Measurements from ENCODE around the gene CASQ1.
A peak's percentile ranks its signal among the peaks of the same experiment; 100 is the strongest.

The CASQ1 gene

DNA sequence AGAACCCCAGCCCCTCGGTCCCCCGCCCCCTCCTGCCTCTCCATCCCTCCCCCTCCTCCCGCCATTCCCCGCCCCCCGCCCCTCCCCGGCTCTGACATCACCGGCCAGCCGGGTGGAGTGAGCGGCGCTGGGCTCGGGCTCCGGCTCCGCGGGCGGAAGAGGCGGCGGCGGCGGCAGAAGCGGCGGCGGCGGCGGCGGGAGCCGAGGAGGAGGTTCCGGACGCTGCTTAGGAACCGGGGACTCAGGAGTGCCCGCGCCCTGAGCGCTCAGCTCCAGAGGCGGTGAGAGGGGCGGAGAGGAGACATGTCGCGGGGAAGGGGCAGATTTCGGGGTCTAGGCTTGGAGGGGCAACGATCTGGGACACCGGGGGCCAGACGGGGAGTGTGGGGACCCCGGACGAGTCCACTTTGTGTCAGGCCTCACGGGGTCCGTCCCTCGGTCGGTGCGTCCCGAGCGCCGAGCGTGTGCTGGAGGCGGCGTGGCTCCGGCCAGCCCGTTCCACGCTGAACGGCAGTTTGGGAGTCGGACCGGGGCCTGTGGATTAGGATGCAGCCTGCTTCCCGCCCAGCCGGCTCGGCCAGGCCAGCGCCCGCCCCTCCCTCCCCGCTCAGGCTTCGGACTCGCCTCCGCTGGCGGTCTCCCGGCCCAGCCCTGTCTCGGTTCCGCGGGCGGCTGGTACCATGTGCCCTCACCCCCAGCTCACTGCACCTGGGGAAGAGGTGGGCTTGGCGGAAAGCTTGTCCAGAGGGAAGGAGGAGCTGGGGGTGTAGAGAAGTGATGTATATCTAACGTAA is 15.1 kb downstream of the CASQ1 start, which contains the start of gene PEA15:
Gene PEA15 (plus strand): TSS at position 143 of the 794 bp plus-strand sequence. CDS start 6,161 bp downstream, outside the sequence.
- peak; percentile 31 to 51 for DNase-seq (ENCODE audit: low read depth in 2 of 2)

DNA sequence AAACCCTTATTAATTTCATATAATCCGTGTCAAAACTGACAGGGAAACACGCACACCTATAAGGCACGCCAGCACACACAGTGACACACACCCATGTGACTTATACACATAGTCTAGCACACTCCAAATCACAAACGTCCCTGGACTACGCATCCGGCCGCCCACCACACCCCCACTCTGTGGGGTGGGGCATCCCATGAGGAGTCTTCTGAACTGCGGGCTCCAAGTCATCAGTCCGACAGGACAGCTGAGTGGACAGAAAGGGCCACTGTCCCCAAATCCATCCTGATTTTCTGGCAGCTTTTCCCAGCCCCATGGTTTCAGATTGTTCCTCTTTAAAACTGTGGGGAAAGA is 15.6 kb downstream of the CASQ1 start:
- peak in 1 of 2 donors; percentile 29 for DNase-seq (ENCODE audit: low read depth in 2 of 2)

DNA sequence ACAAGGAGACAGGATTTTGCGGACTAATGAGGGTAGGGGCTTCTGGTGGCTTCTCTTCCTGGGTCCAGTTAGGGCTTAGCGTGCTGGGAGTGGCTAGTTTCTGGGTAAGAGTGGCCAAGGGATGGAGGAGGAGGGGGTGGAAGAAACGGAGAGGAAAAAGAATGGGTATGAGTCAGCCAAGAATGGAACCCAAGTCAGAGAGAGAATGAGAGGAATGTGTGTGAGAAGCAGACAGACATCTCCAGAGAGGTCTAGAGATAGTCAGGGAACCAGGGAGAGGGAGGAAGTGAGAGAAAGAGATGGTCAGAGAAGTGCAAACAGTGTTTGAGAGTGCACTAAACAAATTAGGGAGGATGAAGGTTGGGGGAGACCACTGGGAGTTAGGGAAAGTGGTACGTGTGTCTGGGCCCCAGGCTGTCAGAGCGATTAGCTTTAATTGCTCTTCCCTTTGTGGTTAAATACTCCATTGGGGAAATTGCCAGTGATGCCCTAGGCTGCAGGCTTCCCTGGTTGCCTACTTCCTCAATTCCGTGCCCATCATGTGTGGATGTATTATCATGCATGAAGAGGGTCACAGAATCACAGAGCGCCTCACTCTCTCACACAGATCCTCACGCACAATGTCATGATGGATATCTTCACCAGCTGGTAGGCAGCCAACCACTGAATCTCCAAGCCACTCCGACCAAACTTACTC is 16.2 kb downstream of the CASQ1 start:
- no peak for DNase-seq (ENCODE audit: low read depth in 2 of 2)

DNA sequence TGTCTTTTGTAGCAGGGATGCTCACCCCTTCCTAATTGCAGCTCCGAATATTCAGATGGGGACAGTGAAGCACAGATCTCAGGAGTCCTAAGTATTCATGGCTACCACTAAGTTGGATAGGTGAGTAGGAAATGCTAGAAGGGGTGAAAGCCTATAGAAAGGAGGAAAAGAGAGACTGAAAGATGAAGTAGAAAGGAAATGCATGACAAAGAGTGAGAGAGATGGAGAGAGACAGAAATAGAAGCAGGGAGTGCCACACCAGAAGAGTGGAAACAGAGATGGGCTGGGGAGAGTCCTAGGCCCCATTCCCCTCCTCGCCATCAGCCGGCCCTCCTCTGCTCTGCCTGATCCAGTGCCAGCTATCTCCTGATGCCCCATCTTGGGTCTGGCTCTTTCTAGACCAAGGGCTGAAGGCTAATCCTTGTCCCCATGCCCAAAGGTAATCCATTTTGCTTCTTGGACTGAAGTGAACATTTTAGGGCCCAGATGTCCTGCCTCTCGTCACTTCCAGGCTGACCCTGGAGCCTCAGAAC is 16.8 kb downstream of the CASQ1 start:
- no peak for DNase-seq (ENCODE audit: low read depth in 2 of 2)

DNA sequence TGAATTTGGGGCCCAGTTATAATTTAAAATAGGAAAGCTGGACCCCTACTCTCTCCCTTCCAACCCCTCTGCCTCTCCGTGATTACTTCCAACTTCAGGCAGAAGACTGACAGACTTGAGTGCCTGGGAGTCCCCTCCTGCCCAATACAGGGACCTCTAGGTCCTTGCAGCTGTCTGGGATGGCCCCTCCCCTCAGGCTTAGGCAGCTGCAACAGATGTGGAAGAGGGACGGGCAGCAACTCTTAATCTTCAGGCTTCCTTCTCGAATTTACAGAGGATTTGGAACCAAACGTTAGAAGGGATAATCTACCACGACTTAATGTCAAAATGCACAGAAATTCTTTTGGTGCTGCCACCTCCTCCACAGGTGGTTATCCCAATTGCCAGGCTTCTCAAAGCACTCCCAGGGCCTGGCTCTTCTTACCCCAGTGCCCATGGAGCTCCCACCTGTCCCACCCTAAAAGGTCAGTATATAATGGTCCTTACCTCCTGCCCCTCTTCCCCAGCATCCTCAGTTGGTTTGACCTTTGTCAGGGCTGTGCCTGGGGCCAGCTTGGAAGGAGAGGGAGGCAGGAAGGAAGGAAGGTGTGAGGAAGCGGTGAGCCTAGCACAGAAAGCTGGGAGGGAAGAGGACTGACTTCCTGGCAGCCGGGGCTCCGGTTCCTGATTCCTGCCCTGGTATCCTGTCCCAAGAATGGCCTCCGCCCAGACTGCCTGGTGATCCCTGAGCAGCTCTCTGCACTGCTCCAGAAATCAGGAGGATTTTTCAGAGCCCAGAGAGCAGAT is 17.6 kb downstream of the CASQ1 start:
- DNase-seq (ENCODE audit: low read depth in 2 of 2): no peak

DNA sequence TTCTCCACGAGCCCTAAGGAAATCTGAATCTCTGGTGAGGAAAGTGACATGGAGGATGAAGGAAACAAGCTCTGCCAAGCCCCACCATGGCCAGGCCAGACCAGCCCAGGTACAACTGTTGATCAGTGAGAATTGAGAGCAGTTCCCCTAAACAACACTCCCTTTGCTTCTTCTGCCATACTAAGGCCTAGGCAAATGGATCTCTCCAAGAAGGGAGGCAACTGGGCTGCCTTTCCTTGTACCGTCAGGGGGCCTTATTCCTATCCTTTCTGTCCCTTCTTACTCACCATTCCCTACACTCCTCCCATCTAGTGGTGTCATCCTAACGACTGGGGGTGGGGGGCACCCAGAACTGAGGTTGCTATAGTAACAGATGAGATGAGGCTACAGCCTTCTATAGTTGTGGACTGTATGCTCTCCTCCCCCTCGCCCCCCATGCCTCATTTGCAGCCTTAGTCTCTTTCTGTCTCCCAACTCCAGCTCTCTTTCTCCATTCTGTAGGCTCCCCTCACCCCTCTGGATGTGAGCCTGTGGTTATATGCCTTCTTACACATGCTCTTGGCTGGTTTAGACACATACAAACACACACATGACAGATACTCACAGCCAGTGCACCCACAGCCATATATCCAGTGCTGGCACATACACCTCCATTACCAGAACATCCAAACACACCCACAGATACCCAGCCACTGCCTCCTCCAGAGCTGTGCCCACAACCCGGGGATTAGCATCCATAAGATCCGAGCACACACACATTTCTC is 18.4 kb downstream of the CASQ1 start:
- DNase-seq (ENCODE audit: low read depth in 2 of 2): no peak

DNA sequence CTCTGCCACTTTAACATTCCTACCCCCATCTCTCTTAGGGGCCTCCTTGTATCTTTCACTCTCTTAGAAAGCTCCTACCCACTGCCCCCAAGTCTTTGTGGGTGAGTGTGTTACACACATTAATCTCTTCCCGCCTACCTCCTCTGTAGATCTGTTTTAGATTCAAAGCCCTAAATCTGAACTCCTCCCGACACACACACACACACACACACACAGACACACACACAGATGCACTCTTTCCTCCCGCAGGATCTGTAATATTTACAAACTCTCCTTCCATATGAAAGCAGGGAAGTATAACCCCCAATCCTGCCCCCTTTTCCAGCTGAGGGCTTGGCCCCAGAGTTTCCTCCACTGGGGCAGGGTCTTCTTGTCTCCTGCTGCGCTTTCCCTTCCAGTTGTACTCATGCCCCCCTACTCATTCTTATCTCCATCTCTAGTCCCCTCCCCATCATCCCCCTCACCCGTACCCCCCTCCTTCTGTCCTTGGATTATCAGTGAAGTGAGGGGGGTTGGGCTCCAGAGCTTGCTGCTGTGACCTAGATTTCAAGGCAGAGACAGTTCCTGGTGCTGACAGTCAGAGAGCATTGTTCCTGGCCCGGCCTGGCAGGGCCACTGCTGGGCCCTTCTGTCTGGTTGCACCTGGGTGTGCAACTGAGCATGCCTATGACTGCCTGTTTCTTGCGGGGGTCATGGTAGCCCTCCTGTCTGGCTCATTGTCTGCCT is 19.1 kb downstream of the CASQ1 start:
- DNase-seq (ENCODE audit: low read depth in 2 of 2): no peak

DNA sequence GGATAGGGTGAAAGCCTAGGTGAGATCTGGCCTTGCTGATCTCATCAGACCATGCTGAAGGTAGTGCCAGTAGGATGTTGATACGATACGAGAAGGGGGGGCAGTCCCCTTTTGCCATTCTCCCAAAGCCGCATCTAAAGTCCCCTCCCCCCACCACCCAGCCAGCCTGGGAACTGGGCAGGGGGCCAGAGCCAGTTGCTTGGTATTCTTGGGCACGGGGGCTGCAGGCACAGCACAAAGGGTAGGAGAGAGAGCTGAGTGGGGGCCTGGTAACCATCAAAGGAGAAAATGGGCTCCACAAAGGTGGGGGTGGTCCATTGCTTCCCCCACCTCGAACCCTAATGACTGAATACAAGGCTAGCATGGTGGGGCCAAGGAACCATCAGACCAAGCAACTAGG is 20.2 kb downstream of the CASQ1 start:
- no peak for DNase-seq (ENCODE audit: low read depth in 2 of 2)

DNA sequence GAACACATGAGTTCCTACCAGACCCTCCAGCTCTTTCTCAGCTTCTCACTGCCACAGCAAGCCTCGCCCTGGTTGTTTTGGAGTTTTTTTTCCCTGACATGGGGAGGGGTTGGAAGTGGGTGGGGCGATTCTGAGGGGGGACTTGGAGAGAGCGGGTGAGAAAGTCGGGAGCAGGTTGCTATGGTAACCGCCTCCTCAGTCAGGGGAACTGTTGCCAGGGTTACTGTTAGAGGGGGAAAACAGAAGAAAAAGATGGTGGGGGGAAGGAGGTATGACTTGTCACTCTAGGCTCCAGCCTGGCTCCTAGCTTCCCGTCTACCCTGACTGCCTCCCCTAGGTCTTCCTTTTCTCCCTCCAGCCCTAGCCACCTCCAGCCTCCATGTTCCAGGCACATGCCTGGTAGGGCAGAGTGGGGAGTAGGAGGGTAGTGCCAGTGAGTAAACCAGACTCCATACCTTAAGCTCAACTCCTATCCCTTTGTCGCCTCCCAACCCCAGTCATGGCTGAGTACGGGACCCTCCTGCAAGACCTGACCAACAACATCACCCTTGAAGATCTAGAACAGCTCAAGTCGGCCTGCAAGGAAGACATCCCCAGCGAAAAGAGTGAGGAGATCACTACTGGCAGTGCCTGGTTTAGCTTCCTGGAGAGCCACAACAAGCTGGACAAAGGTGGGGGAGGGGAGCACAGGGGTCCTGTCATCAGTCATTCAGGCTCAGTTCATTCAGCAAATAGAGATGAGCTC is 20.8 kb downstream of the CASQ1 start:
- DNase-seq (ENCODE audit: low read depth in 2 of 2): no peak

DNA sequence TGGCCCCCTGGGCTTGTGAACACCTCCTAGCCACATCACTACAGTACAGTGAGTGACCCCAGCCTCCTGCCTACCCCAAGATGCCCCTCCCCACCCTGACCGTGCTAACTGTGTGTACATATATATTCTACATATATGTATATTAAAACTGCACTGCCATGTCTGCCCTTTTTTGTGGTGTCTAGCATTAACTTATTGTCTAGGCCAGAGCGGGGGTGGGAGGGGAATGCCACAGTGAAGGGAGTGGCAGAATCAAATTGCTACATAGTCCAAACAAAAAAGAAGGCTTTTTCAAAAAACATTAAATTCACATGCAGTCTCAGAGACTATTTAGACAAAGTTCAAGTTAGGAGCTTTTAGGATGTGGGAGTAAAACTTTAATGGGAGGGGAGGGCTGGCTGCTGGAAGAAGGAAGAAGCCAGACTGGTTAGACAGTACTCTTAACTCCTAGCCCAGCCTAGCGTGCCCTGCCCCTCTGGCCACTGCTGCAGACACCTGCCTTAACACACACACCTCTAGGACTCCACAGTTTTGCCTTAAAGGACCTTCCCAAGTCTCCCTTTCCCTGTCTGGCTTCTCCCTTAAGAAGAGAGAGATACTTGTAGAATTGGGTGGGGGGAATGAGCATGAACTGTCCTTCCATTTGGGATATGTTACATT is 24.2 kb downstream of the CASQ1 start:
- no peak for DNase-seq (ENCODE audit: low read depth in 2 of 2)

DNA sequence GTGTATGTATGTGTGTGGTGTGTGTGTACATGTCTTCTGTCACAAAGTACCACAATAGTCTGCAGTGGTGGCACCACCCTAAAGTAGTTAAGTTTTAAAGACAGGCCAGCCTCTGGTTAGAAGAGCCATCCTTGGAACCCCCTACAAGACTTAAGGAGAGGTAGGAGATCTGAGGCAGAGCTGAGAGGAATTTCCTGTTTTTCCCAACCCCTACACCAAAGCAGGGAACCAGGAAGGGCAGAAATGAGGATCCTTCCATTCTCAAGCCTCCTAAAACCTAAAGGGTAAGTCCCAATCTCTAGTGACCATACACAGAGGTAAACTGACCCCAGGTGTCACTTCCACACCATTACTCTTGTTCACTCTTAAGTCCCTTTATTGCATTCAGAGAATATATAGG is 25.9 kb downstream of the CASQ1 start:
- no peak for DNase-seq (ENCODE audit: low read depth in 2 of 2)

DNA sequence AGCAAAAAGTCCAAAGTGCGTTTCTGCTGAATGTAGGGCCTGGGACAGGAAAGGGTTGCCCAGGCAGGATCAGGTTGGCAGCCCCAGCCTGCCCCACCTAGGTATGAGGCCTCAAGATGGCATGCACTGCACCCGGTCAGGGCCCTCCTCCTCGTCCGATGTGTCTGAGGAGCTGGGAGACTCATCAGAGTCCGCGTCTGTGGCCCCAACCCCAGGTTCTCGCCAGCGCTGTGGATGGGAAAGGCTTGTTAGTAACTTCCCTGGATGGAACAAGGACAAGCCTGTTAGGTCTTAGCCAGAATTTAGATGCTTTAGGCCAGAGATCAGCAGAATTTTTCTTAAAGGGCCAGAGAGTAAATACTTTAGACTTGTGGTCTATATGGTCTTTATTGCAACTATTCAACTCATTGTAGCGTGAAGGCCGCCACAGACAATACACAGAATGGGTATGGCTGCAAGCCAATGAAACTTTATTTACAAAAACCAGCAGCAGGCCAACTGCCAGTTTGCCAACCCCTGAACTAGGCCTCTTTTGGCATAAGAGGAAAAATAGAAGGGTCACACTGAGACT is 27.2 kb downstream of the CASQ1 start:
- DNase-seq (ENCODE audit: low read depth in 2 of 2): no peak

DNA sequence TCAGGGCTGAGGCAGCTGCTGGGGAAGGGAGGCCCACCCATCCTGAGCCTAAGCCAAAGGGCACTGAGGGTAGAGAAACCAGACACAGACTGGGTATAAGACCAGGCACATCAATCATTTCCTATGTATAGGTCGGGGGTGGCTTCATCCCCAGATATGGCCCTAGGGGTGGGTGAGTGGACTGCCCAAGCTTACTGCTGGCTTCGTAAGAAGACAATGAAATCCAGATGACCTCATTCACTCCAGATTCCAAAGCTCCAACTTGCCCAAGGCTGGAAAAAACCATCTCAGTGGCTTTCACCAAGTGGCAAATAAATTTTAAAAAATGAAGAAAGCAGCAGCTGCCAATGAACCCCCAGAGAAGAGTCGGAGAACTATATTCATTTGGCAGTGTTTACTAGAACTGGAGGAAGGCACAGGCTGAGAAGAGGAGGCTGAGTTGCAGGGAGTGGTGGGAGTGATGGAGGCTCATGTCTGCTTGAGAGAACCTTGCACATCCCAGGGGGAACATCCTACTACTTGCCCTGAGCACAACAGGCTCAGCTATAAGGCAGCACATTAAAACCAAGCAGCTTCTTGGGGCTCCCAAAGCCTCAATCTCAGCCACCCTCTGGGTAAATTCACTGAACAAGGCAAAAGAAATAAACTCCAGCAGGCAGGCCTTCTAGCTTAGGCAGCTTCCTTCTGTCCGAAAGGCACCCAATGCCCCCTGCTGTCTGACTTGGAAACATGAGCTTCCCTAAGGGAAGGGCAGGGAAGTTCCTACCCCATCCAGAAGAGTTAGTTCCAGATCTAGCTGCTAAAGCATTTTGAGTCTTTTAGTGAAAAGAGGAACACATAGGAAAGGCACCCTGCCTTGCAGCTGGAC is 28.9 kb downstream of the CASQ1 start:
- no peak for DNase-seq (ENCODE audit: low read depth in 2 of 2)

DNA sequence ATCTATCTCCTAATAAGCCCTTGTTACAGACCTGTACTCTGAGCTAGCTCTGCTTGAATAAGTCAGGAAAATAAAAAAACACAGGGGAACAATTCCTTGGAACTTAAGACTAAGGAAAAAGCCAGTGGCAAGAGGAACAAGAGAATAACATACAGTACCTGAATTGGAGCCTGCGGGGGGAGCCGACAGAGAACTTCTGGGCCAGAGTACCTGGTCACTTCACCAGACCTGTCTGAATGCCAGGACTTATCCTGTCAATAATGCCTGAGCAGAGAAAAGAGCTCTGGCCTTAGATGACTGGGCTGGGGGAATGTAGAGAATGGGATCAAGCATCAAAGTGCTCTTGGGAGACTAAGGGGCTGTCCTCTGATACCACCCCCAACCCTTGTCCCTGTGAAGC is 29.9 kb downstream of the CASQ1 start:
- DNase-seq (ENCODE audit: low read depth in 2 of 2): no peak

DNA sequence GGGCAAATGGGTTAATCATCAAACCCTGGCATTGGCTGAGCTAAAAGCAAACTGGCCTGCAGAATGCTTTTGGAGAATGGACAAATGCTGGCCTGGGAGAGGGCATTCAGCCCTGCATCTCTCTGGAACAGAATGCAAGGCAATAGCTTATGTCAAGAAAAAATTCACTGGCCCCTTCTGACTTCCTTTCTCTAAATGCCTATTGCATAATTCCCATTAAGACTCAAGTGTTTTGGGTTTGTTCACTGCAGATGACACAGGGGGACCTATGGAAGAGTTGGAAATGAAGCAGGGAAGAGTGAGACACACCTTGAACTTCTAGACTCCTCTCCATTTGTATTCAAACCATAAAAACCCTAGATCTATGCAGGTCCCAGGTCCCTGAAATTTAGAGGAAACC is 30.7 kb downstream of the CASQ1 start:
- DNase-seq (ENCODE audit: low read depth in 2 of 2): no peak

DNA sequence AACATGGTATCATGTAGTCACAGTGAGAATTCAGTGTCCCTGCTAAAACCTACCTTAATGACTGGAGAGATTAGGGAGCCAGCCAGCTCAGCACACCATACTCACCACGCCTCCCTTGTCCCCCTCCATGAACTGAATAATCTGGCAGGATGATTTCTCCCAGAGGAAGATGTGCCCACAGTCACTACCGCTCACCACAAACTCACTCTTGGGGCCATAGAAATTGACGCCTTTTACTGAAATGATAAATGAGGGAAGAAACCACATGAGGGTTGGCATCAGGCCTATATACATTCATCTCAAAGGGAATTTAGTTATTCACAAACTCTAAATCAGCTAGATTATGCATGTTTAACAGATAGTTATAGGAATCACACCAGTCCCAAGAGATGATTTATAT is 32.2 kb downstream of the CASQ1 start:
- no peak for DNase-seq (ENCODE audit: low read depth in 2 of 2)

DNA sequence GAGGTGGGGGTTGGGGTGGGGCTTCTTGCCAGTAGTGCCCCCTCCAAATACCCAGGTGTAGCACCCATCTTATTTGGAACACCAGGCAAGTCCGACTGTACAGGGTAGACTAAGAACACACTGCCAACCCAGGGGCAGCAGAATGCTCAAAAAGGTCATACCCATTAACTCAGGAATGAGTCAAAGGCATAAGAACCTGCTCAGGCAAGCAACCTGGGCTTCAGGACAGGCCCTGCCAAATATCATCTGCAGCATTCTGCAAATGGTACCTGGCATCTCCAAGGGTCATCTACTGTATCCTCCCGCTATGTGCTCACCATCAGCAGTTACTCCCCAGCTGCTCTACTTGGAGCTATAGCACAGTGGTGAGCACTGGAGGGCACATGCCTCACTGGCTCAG is 34.2 kb downstream of the CASQ1 start:
- no peak for DNase-seq (ENCODE audit: low read depth in 2 of 2)

DNA sequence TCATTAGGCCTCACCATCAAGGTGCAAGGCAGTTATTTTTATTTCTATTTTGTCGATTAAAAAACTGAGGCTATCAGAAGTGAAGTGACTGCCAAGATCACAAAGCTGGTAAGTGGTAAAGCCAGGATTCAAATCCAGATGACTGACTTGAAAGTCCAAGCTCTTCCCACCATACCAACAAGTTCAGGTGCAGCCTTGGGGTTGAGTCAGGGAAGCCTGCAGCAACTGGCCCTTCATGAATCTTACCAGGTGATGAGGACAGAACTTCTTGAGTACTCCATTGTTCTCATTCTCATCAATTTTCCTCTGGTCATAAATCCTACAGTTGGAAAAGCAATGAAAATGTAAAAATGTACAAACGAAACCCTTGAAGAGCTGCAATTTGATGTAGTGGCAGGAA is 35.0 kb downstream of the CASQ1 start:
- DNase-seq (ENCODE audit: low read depth in 2 of 2): no peak

Measured in stimulated activated CD4-positive, alpha-beta T cell treated with anti-CD3 and anti-CD28 coated beads, Interleukin-1b, Interleukin-23, amount 100 ng/mL, for 1 hour (primary cell).